Panc1 (cell line): ENCODE results near the gene TMEM175. TPM values are rescaled to one million over a fixed set of nuclear protein-coding genes. Genes with fewer than 3 reads are reported as not detected.

ENCODE experiments used
- ATAC-seq: fragments of 200-7000 bp; cut with Tn5 transposase; 2 replicates; pipeline ENCODE4 v1.9.1; 2020; ENCODE audit warnings: mild to moderate bottlenecking, moderate library complexity
- BruUV-seq: library from RNA; stranded (reverse); fragments of 400-500 nt; replicated peaks from 2 replicates; lab custom pipeline; 2021; lab: Mats Ljungman, UMichigan
- CTCF ChIA-PET: fragments of 300-600 bp; sonication (Branson Sonifier 250); formaldehyde crosslinking; loops from one replicate; lab custom pipeline; 2022; ENCODE audit warnings: antibody characterized with exemption; lab: Charles Lee
- POLR2A ChIA-PET: fragments of 300-600 bp; sonication (Branson Sonifier 250); formaldehyde crosslinking; loops from one replicate; lab custom pipeline; 2022; ENCODE audit warnings: antibody characterized with exemption; lab: Charles Lee
- DNase-seq: peaks from one replicate; pipeline ENCODE4 v3.0.0-alpha.2; 2010; ENCODE audit warnings: low read depth, low spot score
- H3K27ac ChIP-seq: 2 replicates; pipeline ENCODE4 v1.5.1; 2011; ENCODE audit warnings: mild to moderate bottlenecking, low read length, inconsistent platforms
- H3K27me3 ChIP-seq: fragments of 200-500 bp; sonication (Bioruptor generic); 2 replicates; pipeline ENCODE4 v1.6.0; 2014; ENCODE audit warnings: low read length, inconsistent platforms; ENCODE audit not compliant: control insufficient read depth, insufficient read depth
- H3K36me3 ChIP-seq: fragments of 200-500 bp; sonication (Bioruptor generic); 2 replicates; pipeline ENCODE4 v1.5.1; 2014; ENCODE audit warnings: inconsistent platforms, mild to moderate bottlenecking, low read length, moderate library complexity; ENCODE audit not compliant: control insufficient read depth, insufficient read depth
- H3K4me1 ChIP-seq: 2 replicates; pipeline ENCODE4 v1.5.1; 2011; ENCODE audit warnings: inconsistent platforms, mild to moderate bottlenecking, low read length, moderate library complexity; ENCODE audit not compliant: control insufficient read depth, insufficient read depth
- H3K4me3 ChIP-seq, 2 experiments: 2 replicates each; pipeline ENCODE4 v1.5.1; 2011 to 2012; ENCODE audit warnings: low read depth in 2 of 2, low read length in 2 of 2, mild to moderate bottlenecking in 2 of 2, inconsistent platforms in 1 of 2, moderate library complexity in 1 of 2
- H3K9me3 ChIP-seq: fragments of 200-500 bp; sonication (Bioruptor generic); 2 replicates; pipeline ENCODE4 v1.5.1; 2014; ENCODE audit warnings: low read depth, mild to moderate bottlenecking, inconsistent platforms, low read length, moderate library complexity; ENCODE audit not compliant: control insufficient read depth, insufficient read depth
- POLR2AphosphoS5 ChIP-seq: IDR thresholded peaks from 2 replicates; pipeline ENCODE4 v1.6.1; 2012; ENCODE audit warnings: mild to moderate bottlenecking, low read depth, low read length, moderate library complexity
- SIN3A ChIP-seq: IDR thresholded peaks from 2 replicates; pipeline ENCODE4 v1.6.1; 2012; ENCODE audit warnings: low read depth, mild to moderate bottlenecking, low read length, moderate library complexity, borderline replicate concordance; ENCODE audit not compliant: insufficient read depth
- TCF7L2 ChIP-seq: IDR thresholded peaks from 2 replicates; pipeline ENCODE4 v1.6.1; 2011; ENCODE audit warnings: mild to moderate bottlenecking, low read depth, low read length, inconsistent platforms
- in situ Hi-C: cut with HindIII; loops from 2 replicates; pipeline ENCODE4 v1.10.0; 2016; ENCODE audit warnings: low sequenced_read_pairs, low pct_unique_long_range_greater_than_20kb
- intact Hi-C: fragments of 100-400 bp; cut with micrococcal nuclease; formaldehyde crosslinking; loops from one replicate; pipeline ENCODE4 v1.10.0; 2022; ENCODE audit not compliant: unreplicated experiment
- total RNA-seq: library from RNA; stranded (reverse); gene quantifications from one replicate; pipeline ENCODE4 v1.2.1, GENCODE V29; 2021; ENCODE audit not compliant: unreplicated experiment
- TF ChIP-seq, protein P1 (sequence below), 2 experiments: IDR thresholded peaks; 2 replicates each; pipeline ENCODE4 v1.6.1; 2011 to 2012; ENCODE audit warnings: low read depth in 2 of 2, control low read depth in 1 of 2, low read length in 1 of 2, mild to moderate bottlenecking in 1 of 2, moderate library complexity in 1 of 2; ENCODE audit not compliant: insufficient read depth in 1 of 2
- TF ChIP-seq, protein P2 (sequence below): fragments of 450-650 bp; IDR thresholded peaks from 2 replicates; pipeline ENCODE4 v1.5.1; 2017; ENCODE audit warnings: mild to moderate bottlenecking

The TMEM175 gene
- total RNA-seq, 1 experiment from 2014 or later = 21.8 TPM

DNA sequence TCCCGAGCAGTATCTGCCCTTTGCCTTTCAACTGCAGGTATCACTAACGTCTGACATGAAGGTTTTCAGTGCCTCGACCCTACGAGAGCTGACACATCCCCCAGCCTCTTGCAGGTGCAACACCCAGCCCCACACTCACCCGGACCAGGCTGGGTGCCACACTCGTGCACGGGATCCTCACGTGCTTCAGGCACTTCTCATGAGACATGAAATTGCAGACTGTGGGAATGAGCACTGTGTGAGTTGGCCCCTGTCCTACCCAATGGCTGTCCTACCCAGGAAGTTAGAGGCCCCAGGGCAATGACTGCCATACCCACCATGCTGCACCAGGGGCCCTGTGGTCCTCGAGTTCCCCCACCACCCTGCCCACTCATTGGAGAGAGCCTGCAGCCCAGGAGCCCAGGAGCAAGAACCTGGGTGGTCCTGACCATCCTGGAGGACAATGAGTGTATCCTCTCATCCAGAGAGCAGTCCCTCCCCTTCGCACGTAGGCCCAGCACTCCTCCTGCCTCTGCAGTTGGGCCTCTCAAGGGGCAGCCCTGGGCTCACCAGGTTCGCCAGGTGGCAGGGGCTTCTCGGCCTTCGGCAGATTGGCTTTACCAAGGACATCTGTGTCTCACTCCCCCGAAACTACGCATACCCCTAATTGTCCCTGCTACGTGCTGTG lies 38.7 kb downstream of the TMEM175 start:
- no peak for ATAC-seq
- H3K9me3 ChIP-seq = no peaks in the 10 kb centered on the region
- no peaks in the 10 kb centered on the region for H3K36me3 ChIP-seq
- in situ Hi-C loops = no loop called here
- H3K4me3 ChIP-seq = no peak overlapping the region
- BruUV-seq = no TSS peak
- no peak overlapping the region for H3K27ac ChIP-seq
- H3K27me3 ChIP-seq = no peaks in the 10 kb centered on the region
- peaks cover 6% of the 10 kb centered on the region; the same call in 1 of the 2 replicates for H3K4me1 ChIP-seq
- intact Hi-C loops = no loop called here
- no peak for TF ChIP-seq TCF7L2
- TF ChIP-seq, protein P1, sequence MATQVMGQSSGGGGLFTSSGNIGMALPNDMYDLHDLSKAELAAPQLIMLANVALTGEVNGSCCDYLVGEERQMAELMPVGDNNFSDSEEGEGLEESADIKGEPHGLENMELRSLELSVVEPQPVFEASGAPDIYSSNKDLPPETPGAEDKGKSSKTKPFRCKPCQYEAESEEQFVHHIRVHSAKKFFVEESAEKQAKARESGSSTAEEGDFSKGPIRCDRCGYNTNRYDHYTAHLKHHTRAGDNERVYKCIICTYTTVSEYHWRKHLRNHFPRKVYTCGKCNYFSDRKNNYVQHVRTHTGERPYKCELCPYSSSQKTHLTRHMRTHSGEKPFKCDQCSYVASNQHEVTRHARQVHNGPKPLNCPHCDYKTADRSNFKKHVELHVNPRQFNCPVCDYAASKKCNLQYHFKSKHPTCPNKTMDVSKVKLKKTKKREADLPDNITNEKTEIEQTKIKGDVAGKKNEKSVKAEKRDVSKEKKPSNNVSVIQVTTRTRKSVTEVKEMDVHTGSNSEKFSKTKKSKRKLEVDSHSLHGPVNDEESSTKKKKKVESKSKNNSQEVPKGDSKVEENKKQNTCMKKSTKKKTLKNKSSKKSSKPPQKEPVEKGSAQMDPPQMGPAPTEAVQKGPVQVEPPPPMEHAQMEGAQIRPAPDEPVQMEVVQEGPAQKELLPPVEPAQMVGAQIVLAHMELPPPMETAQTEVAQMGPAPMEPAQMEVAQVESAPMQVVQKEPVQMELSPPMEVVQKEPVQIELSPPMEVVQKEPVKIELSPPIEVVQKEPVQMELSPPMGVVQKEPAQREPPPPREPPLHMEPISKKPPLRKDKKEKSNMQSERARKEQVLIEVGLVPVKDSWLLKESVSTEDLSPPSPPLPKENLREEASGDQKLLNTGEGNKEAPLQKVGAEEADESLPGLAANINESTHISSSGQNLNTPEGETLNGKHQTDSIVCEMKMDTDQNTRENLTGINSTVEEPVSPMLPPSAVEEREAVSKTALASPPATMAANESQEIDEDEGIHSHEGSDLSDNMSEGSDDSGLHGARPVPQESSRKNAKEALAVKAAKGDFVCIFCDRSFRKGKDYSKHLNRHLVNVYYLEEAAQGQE (IDR thresholded peaks at IDR 0.05; ENCODE audit: insufficient read depth in 1 of 2, low read depth in 2 of 2, low read length in 1 of 2) = no peak
- TF ChIP-seq, protein P2, sequence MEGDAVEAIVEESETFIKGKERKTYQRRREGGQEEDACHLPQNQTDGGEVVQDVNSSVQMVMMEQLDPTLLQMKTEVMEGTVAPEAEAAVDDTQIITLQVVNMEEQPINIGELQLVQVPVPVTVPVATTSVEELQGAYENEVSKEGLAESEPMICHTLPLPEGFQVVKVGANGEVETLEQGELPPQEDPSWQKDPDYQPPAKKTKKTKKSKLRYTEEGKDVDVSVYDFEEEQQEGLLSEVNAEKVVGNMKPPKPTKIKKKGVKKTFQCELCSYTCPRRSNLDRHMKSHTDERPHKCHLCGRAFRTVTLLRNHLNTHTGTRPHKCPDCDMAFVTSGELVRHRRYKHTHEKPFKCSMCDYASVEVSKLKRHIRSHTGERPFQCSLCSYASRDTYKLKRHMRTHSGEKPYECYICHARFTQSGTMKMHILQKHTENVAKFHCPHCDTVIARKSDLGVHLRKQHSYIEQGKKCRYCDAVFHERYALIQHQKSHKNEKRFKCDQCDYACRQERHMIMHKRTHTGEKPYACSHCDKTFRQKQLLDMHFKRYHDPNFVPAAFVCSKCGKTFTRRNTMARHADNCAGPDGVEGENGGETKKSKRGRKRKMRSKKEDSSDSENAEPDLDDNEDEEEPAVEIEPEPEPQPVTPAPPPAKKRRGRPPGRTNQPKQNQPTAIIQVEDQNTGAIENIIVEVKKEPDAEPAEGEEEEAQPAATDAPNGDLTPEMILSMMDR = no peak
- no peak for TF ChIP-seq SIN3A
- TF ChIP-seq POLR2AphosphoS5 = no peak
- CTCF ChIA-PET = interaction anchor here (0.6 kb wide), 1 partner anchor 820 kb away, joined by 5 read pairs; no protein-coding TSS in a partner anchor
- DNase-seq = no peak
- POLR2A ChIA-PET = interaction anchor here (0.6 kb wide), 1 partner anchor 10 kb away, joined by 3 read pairs; no protein-coding TSS in a partner anchor

DNA sequence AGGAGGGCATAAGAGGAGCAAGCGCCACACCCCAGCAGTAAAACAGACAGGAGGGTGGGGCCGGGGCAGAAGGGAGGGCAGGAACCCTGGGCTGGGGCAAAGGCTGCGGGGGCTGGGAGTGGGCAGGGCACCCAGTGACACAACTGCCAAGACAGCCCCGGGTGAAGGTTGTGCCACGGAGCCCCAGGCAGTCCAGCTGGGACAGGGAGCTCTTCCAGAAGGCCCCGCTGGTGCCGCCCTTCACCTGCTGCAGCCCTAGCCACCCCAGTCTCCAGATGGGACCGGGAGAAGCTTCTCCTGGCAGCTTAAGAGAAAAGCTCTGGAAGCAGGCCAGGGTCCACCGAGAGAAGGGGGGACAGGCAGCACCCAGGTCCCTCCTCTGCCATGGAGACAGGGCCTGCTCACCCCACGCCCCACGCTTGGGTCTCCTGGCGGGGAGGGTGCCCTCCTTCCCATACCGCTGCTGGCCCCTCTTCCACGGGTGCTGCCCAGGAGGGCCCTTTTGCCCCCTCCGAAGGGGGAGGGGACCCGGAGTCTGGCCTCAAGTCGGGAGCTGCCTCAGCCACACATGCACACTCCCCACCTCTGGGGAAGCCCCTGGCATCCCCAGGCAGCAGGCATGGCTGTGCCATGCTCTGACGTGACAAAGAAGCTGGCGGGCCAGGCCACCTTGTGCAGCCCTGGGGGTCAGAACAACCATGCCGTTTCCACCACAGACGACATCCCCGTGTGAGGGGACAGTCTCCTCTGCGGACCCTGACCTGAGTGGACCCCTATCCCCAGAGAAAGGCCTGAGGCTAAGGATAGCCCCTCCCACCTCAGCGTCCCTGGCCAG lies 39.6 kb downstream of the TMEM175 start:
- Histone ChIP-seq H3K27me3 (no peaks in the 10 kb centered on the region), H3K4me1 (peaks cover 6% of the 10 kb centered on the region; the same call in 1 of the 2 replicates), H3K36me3 (no peaks in the 10 kb centered on the region), H3K9me3 (no peaks in the 10 kb centered on the region), H3K4me3 (peak overlapping the region; percentile 56 to 62), H3K27ac (no peak overlapping the region)
- intact Hi-C loops (no loop called here), in situ Hi-C loops (no loop called here)
- ChIA-PET CTCF (interaction anchor here (0.6 kb wide), 1 partner anchor 820 kb away, joined by 5 read pairs; no protein-coding TSS in a partner anchor), POLR2A (interaction anchor here (0.6 kb wide), 1 partner anchor 9 kb away, joined by 3 read pairs; no protein-coding TSS in a partner anchor)
- no TSS peak for BruUV-seq
- no peak for TF ChIP-seq TCF7L2
- no peak for ATAC-seq
- DNase-seq = no peak
